A549 treated with Mapracorat at 1 μM for 4 hours (cell line): ENCODE measurements around the gene SLCO1B3. TPM values are rescaled to one million over a fixed set of nuclear protein-coding genes. Genes with fewer than 3 reads are reported as not detected.

Experiments used
- total RNA-seq: library from RNA; stranded (reverse); fragments of 200-300 nt; extraction: Qiagen RNA extraction; gene quantifications from 5 replicates; pipeline ENCODE4 v1.2.3, GENCODE V29; 2022

The SLCO1B3 gene
- 9.5 to 14.1 TPM (median 11.2 TPM) in 5 replicates for total RNA-seq

GRCh38 chr12:20810487-20810886 lies at the start of gene SLCO1B3:
SLCO1B3 (plus strand) TSS chr12:20810705; CDS start chr12:20815739, 5,034 bp downstream.

Other genes with a start within 250 kb of the SLCO1B3 start
- gene SLCO1C1, start 115.4 kb upstream of the SLCO1B3 start, total RNA-seq, result 0.12 TPM in 1 of 5 replicates, not detected in the others